Measurements from ENCODE around the gene MYCN.

MYCN gene

GRCh38 chr2:15992457-15993231 lies 52.3 kb downstream of the MYCN start:
- DNase-seq (no peak), ATAC-seq (no peak)
- peaks cover 5% of the 10 kb centered on the region for H3K27me3 Mint-ChIP-seq
- no peak overlapping the region for H3K27ac Mint-ChIP-seq
- no peaks in the 10 kb centered on the region for H3K9me3 Mint-ChIP-seq
- no peaks in the 10 kb centered on the region for H3K4me1 Mint-ChIP-seq
- no peak overlapping the region for H3K4me3 Mint-ChIP-seq
- no peaks in the 10 kb centered on the region for H3K36me3 Mint-ChIP-seq (ENCODE audit: low read depth)

- H3K27ac Mint-ChIP-seq: no peak overlapping the region
- peaks cover 5% of the 10 kb centered on the region for H3K27me3 Mint-ChIP-seq
- H3K9me3 Mint-ChIP-seq: no peaks in the 10 kb centered on the region
- no peaks in the 10 kb centered on the region for H3K36me3 Mint-ChIP-seq (ENCODE audit: low read depth)
- DNase-seq: no peak
- H3K4me3 Mint-ChIP-seq: no peak overlapping the region
- H3K4me1 Mint-ChIP-seq: no peaks in the 10 kb centered on the region
- no peak for ATAC-seq
Observed at GRCh38 chr2:15993232-15993610, 52.9 kb downstream of the MYCN start.

GRCh38 chr2:15993666-15994065 lies 53.3 kb downstream of the MYCN start:
- no peaks in the 10 kb centered on the region for H3K4me1 Mint-ChIP-seq
- ATAC-seq: no peak
- no peak for DNase-seq

DNA sequence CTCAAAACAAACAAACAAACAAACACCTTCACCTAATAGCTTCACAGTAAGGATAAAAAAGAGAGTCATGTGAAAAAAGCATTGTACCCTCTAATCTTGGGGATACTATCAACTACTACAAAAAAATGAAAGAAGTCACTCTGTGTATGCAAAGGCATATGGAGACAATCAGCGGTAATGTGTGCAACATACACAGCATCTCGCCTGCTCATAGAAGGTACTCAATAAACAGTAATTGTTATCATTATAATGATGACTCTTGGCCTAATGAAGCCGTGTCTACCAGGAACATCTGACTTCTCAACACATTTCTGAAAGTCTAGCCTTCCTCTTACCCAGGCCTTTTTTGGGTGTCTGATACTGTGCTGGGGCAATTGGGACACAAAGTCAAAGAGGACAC lies 55.3 kb downstream of the MYCN start:
- ATAC-seq (no peak), DNase-seq (no peak)
- Mint-ChIP-seq H3K4me3 (no peak overlapping the region), H3K9me3 (no peaks in the 10 kb centered on the region), H3K4me1 (no peaks in the 10 kb centered on the region), H3K36me3 (ENCODE audit: low read depth) (no peaks in the 10 kb centered on the region), H3K27me3 (peaks cover 3% of the 10 kb centered on the region), H3K27ac (no peak overlapping the region)

More at GRCh38 chr2:15993666-15994065, 53.3 kb downstream of the MYCN start:
- H3K36me3 Mint-ChIP-seq (ENCODE audit: low read depth): no peaks in the 10 kb centered on the region
- H3K9me3 Mint-ChIP-seq: no peaks in the 10 kb centered on the region
- no peak overlapping the region for H3K27ac Mint-ChIP-seq
- H3K4me3 Mint-ChIP-seq: no peak overlapping the region
- peaks cover 5% of the 10 kb centered on the region for H3K27me3 Mint-ChIP-seq
